Measurements from ENCODE around the gene ADAT3.

- TF ChIP-seq ZNF274 (IDR thresholded peaks at IDR 0.05; ENCODE audit: low read depth, low read length), result no peak
- TF ChIP-seq SUZ12 (IDR thresholded peaks at IDR 0.05; ENCODE audit: extremely low read depth, insufficient read depth, insufficient read length), result no peak
Measured at GRCh38 chr19:1893791-1894190, 11.4 kb upstream of the ADAT3 start.
